ENCODE measurements around the gene WT1. TPM values are rescaled to one million over a fixed set of nuclear protein-coding genes. Genes with fewer than 3 reads are reported as not detected.

Gene WT1
- total RNA-seq, 1 donor from 2014 or later = 122 TPM

GRCh38 chr11:32429477-32429876 is 5.9 kb downstream of the WT1 start:
- H3K4me3 Mint-ChIP-seq = peak overlapping the region; percentile 96

GRCh38 chr11:32428665-32429303 is 6.6 kb downstream of the WT1 start:
- Mint-ChIP-seq H3K27ac (peak overlapping the region; percentile 95), H3K27me3 (ENCODE audit: low read depth) (peaks cover 95% of the 10 kb centered on the region), H3K9me3 (no peaks in the 10 kb centered on the region), H3K4me1 (peaks cover 86% of the 10 kb centered on the region), H3K4me3 (peak overlapping the region; percentile 62), H3K36me3 (peaks cover 18% of the 10 kb centered on the region)
- TF ChIP-seq CTCF (IDR thresholded peaks at IDR 0.05; ENCODE audit: unreplicated experiment) = no peak
- DNase-seq (ENCODE audit: low spot score in 2 of 2, unreplicated experiment in 2 of 2) = no peak

More at GRCh38 chr11:32429477-32429876, 5.9 kb downstream of the WT1 start:
- Mint-ChIP-seq H3K4me1 (peaks cover 88% of the 10 kb centered on the region), H3K27ac (peak overlapping the region; percentile 95), H3K27me3 (ENCODE audit: low read depth) (peaks cover 99% of the 10 kb centered on the region), H3K36me3 (peaks cover 17% of the 10 kb centered on the region), H3K9me3 (no peaks in the 10 kb centered on the region)
- DNase-seq (ENCODE audit: low spot score in 2 of 2, unreplicated experiment in 2 of 2) = no peak
- no peak for TF ChIP-seq CTCF (IDR thresholded peaks at IDR 0.05; ENCODE audit: unreplicated experiment)

GRCh38 chr11:32427935-32428664 is 7.2 kb downstream of the WT1 start:
- Mint-ChIP-seq H3K9me3 (no peaks in the 10 kb centered on the region), H3K27me3 (ENCODE audit: low read depth) (peaks cover 92% of the 10 kb centered on the region), H3K4me3 (peak overlapping the region; percentile 62), H3K36me3 (peaks cover 14% of the 10 kb centered on the region), H3K27ac (peak overlapping the region; percentile 95), H3K4me1 (peaks cover 87% of the 10 kb centered on the region)
- DNase-seq (ENCODE audit: low spot score in 2 of 2, unreplicated experiment in 2 of 2) = peak in 1 of 2 experiments; percentile 51
- no peak for TF ChIP-seq CTCF (IDR thresholded peaks at IDR 0.05; ENCODE audit: unreplicated experiment)

- Mint-ChIP-seq H3K4me3 (peak overlapping the region; percentile 62), H3K27ac (peak overlapping the region; percentile 95), H3K4me1 (peaks cover 86% of the 10 kb centered on the region), H3K27me3 (ENCODE audit: low read depth) (peaks cover 91% of the 10 kb centered on the region), H3K36me3 (peaks cover 12% of the 10 kb centered on the region), H3K9me3 (no peaks in the 10 kb centered on the region)
- TF ChIP-seq CTCF (IDR thresholded peaks at IDR 0.05; ENCODE audit: unreplicated experiment) = no peak
- no peak for DNase-seq (ENCODE audit: low spot score in 2 of 2, unreplicated experiment in 2 of 2)
Measured at GRCh38 chr11:32427616-32427934, 7.8 kb downstream of the WT1 start.

- peak overlapping the region; percentile 62 for H3K4me3 Mint-ChIP-seq
- TF ChIP-seq CTCF (IDR thresholded peaks at IDR 0.05; ENCODE audit: unreplicated experiment) = no peak
- peak; percentile 88 to 94 for DNase-seq (ENCODE audit: low spot score in 2 of 2, unreplicated experiment in 2 of 2)
- no peaks in the 10 kb centered on the region for H3K9me3 Mint-ChIP-seq
- peaks cover 86% of the 10 kb centered on the region for H3K4me1 Mint-ChIP-seq
- peaks cover 11% of the 10 kb centered on the region for H3K36me3 Mint-ChIP-seq
- H3K27ac Mint-ChIP-seq = peak overlapping the region; percentile 95
- H3K27me3 Mint-ChIP-seq (ENCODE audit: low read depth) = peaks cover 86% of the 10 kb centered on the region
Measured at GRCh38 chr11:32426819-32427615, 8.3 kb downstream of the WT1 start.

All from mesothelial cell of epicardium (in vitro differentiated cells).